Measurements from ENCODE around the gene ZC2HC1B.

The ZC2HC1B gene

DNA sequence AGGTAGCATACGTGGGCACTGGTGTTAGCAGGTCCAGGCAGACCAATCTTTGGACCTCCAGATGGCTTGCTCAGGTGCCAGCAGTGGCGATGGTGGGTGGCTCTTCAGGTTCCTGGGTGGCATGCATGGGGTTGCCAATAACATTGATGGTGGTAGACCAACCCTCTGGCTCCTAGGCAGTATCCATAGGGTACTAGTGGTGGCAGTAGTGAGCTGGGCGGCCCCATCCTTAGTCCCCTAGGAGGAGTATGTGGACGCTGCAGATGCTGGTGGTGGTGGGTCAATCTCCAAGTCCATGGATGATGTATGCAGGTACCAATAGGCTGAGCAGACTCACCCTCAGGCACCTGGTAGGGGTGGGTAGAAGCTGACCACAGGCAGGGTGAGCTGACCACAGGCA, 70.6 kb downstream of the ZC2HC1B start:
- no peak for DNase-seq (ENCODE audit: low spot score)

DNA sequence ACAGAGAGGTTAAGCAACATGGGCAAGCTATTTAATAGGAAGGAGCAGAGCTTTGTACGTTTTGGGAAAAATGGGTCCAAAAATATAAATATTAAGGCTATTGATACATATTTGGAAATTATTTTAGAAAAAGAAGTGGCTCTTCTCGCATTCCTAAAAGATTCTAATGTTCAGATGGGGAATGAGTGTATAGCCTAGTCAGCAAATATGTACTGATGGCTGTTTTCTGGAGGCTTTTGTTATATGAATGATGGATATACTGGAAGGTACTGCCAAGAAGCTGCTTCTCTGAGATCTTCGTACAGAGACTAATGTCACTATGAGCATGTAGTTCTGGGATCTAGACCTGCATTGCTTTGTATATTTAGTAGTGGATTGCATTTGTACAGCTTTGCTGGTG, 72.1 kb downstream of the ZC2HC1B start:
- DNase-seq (ENCODE audit: low spot score) = no peak

DNA sequence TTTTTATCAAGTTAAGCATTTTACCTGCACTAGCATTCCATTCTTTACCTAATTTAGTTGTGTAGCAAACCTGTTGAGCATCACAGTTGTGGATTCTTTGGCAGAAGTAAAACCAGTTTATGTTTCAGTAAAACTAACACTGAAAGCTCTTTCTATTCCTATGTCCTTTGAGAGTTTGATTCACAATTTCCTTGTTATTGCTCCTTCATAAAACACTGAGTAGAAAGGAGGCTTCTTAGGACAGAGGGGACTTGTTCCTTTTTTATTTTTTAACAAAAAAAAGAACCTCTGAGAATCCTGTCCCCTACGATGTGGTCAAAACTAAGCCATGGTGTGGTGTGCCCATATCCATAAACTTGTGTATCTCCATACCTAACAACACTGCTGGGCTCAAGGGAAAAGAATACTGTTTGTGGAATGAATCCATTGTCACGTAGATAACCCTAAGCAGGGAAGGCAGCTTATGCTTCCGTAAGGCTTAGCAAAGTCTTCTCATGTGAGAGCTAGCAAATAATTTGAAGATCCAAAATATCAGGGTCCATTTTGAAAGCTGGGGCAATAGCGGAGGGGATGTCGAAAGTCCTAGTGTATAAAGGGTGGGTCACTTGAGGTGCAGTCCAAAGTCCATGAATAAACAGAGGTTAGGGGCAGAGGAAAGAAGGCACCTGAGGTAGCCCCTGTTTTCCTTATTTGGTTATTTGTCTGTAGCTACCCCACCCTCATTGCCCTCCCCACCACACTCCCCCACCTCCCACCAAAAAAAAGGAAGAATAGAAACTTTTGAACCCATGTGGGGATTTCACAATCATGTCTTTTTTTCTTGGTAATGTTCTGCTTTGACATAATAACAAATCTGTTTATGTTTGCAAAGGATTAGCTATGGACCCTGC, 72.7 kb downstream of the ZC2HC1B start:
- DNase-seq (ENCODE audit: low spot score) = no peak

DNA sequence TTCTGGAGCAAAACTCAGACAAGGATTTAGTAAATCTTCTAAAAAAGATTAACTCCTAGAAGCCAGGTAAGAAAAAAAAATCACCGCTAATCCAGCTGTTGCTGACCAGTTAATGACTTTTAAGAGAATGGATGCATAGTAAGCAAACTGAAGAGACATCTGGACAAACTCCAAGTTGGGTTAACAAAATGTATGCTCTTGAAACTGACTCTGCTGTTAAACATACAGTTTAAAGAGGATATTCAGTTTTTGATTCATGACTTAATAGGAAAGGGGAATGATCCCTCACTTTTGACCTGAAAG, 73.3 kb downstream of the ZC2HC1B start:
- DNase-seq (ENCODE audit: low spot score) = no peak

DNA sequence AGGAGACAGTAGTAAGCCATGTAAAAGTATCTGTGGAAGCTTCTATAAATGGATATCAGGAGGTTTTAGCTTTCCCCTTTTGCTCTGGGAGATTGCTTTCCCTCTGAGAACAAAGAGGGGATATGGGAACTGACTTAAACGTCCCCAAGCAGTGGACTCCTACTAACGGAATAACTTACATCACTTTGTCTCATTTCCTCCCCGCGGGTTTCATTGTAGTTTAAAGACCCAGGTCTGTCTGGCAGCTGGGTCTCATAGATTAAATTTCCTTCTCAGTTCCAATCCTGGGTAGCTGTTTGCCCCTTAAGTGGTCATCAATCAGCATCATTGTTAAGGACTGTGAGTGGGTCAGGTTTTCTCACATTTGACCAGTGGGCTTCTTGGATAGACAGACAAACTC, 75.1 kb downstream of the ZC2HC1B start:
- no peak for DNase-seq (ENCODE audit: low spot score)

DNA sequence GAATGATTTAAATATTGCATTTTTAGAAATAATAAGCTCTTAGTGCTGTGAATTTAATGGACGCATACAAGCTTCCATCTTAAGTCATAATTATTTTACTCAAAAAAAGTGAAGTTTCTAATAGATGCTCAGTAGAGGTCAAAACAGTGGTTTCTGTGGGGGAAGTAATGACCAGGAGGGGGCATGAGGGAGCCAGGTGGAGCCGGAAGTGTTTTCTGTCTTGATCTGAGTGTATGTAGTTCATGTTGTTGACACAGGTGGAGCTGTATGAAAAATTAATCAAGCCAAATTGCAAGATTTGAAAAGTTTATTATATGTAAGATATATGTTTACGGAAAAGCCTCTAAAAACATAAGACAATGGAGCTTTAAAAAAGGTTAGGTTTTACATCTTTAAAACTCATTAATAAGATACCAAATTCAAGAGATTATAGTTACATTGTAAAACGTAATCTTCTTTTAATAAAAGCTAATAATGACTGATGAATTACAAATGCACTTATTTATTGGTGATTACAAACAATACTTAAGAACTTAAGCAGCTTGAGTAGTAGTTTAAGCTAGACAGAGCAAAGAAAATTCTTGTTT, 75.8 kb downstream of the ZC2HC1B start:
- no peak for DNase-seq (ENCODE audit: low spot score)

DNA sequence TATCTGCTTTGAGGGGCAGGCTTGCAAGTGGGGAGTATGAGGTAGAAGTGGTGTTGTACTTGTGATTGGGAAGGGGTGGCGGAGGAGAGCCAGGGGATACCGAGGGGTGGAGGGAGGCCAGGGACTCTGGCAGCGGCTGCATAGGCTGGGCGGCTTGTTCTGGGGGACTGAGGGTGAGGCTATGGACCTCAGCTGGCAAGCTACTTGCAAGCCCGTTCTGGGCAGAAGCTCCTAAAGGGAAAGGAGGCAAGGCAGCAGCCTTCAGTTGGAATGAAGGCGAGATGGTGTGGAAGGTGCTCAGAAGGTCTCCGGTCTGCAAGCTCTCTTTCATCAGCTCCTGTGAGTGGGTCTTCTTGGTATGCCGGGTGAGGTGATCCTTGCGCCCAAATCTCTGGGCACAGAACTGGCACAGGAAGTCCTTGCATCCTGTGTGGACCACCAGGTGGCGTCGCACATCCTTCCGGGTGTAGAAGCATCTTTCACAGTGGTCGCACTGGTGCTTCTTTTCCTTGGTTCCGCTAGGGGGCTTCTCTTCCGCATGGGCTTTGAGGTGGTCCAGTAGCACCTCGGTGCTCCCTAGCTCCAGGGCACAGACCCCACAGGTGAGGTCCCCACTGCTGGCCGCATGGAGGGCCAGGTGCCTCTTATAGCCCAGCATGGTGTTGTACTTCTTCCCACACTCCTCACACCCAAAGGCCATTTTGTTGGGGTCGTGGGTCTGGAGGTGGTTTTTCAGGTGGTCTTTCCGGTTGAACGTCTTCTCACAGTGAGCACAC, 77.8 kb downstream of the ZC2HC1B start:
- DNase-seq (ENCODE audit: low spot score) = peak; percentile 32

DNA sequence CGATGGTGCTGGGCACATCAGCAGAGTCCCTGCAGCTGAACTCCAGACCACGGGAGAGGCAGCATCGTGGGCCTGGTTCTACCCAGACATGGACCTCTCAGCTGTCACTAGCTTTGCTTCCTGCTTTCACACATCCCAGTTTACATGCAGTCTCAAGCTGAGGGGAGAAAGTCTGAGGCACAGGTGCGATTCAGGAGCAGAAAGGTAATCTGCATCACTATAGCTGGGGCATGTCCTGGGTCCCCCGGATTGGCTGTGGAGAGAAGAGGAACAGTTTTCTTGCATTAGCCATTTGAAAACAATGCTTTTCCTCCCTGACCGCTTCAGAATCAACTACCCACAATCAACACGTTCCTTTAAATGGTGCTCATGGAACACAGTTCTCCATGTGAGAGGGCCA, 83.9 kb downstream of the ZC2HC1B start:
- no peak for DNase-seq (ENCODE audit: low spot score)

DNA sequence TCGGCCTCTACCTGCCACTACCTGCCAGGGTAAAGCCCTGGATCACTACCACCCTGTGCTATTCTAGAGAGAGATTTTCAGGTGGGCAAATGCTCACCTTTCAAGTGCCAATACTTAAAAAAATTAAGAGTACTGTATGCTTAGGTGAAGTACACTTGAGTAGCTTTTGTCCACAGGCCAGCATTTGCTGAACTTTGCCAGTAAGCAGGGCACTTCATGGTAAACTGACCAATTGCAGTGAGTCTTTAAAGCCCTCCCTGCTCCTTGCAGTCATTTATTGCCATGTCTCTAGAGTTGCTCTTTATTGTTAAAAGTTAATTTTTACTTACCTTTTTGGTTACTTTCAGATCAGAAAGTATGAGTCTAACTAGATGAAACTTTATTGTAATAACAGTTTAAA, 85.3 kb downstream of the ZC2HC1B start:
- DNase-seq (ENCODE audit: low spot score) = no peak

DNA sequence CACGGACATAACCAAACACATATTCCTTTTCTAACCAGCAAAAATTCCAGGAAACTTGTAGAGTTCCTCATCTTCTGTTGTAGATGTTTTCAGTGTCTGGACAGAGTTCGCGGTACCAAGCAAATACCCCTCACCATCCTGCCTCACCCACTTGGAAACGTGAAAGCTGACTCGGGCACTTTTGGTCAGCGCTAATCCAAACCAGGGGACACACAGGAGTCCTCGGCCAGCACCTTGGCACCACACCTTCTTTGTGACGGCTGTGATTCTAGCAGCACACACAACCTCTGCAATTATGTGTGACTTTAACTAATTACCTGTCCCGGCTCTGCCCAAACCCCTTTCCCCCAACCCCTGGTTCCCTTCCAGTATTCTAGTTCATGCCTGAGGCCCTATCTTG, 85.7 kb downstream of the ZC2HC1B start:
- no peak for DNase-seq (ENCODE audit: low spot score)

DNA sequence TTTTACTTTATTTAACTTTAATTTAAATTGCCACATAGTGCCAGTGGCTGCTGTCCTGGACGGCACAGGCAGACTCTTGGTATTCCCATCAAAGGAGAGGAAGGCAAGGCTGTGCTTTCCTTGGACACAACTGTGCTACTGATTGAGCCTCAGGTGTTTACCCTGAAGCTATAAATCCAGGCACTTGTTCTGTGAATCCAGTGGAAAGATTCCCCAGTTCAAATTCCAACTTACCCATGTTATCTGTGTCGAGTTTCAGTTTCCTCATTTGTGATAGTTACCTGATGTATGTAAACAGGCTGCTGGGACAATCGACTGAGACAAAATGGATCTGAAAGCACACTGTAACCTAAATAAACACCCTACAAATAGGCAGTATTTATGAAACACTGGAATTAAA, 86.6 kb downstream of the ZC2HC1B start:
- DNase-seq (ENCODE audit: low spot score) = no peak

DNA sequence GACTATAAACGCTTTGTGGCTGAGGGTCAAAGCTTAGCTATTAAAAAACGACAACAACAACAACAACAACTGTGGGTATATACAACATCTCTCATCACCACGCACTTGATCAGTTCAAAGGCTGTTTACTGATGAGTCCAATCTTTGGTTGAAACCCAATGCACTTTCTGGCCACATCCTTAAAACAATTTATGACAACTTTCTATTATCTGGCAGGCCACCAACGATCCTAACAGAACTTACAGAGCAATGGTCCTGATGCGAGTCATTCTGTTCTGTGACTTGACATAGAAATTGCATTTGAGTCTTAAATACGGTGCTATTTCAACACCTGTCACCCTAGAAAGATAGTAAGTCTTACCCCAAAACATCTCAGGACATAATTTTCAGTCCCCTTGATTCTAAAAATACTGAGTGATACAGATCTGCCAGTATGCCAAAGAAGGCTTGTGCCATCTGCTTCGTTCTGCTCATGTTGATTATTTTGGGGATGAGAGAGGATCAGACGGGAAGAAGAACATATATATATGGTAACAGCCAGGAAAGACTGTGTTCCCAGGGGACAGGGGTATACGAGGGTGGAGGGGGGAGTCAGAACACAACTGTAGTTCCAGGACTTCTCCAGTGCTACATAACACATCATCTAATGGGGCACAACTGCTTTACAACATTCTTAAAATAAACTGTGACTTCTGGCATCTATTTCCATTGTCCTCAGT, 87.9 kb downstream of the ZC2HC1B start:
- peak; percentile 54 for DNase-seq (ENCODE audit: low spot score)

DNA sequence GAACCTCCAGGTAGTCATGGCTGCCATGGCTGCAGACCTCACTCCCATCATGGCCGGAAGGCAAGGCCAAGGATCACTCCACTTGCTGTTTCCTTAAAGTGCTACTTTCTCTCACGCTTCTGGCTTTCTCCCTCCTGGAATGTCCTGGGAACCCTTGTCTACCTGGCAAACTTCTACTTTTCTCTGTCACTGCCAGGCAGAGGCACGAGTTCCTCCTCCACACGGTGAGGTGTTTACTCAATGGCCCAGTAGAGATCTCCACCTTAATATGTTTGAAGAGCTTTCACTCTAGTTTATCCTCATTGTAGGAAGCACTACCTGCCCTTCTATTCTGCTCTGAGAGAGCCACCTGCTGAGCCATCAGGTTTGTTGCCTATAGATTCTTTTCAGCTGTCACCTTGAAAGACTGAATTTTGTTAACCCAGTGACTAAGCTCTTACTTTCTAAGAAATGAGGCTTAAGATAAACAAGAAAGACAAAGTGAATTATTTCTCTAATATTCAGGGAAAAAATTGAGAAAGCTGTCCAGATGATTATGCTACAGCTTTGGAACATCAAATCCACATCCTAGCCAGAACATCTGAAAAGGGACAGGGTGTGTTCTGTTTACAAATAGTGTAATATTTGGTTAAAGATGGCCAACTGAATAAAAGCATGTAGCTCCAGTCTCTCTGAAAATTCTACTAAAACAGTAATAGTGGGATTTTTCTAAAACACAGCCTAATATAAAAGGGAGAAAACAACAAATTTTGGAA, 88.8 kb downstream of the ZC2HC1B start:
- DNase-seq (ENCODE audit: low spot score) = no peak

DNA sequence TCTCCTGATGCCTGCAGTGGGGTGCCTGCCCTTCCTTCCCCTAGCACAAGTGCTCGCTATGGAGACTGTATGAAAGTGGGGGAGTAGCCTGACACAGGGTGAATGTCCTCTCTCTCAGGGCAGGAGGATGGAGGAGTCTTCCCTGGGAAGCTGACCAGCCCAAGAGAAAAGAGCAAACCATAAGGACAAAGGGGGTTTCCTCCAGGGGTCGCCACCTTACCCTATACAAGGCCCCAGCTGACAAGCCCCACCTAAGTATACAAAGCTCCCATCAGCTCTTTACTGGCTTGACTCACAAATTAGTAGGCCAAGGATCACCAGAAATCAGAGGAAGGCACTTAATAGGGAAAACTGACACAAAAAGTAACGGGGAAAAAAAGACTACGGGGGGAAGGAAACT, 89.6 kb downstream of the ZC2HC1B start:
- no peak for DNase-seq (ENCODE audit: low spot score)

DNA sequence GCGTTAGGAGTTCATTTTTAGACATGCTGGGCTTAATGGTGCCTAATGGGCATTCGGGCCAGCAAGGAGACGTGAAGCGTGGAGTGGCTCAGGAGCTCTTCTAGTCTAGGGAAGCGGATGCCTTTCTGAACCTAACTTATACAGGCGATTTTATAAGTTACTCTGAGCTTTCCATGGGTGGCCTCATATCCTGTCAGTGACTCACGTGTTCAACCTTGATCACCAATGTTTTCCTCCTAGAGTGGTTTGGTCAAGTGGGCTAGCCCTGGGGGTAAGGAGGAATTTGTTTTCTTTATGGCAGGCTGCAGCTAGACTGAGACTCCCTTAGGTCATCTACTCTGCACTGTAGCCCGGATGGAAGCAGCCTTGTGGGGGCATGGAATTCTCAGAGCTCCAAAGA, 91.7 kb downstream of the ZC2HC1B start:
- DNase-seq (ENCODE audit: low spot score) = no peak

DNA sequence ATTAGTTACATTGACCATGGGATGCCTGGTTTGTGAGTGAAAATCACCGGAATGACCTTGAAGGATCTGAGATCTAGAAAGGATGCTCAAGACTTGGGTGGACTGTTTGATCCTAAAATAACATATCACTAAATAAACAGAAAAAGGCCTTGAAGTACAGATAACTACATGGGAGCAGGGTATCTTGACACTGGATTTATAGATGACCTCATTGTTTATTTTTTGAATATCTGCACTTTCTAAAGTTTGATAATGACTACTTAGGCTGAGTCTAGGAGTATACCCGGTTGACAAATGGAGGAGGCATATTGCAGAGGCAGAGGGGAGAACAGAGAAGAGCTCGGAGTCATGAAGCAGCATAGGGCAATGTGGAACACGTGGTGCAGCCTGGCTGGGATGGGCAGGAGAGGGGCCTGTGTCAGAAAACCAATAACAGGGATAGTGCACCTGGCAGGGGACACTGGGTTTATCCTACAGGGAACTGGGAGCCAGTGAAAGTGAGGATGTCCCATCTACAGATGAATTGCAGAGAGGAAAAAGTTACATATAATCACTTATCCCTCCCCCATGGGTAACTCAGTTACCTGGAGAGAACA, 93.5 kb downstream of the ZC2HC1B start:
- DNase-seq (ENCODE audit: low spot score) = no peak

DNA sequence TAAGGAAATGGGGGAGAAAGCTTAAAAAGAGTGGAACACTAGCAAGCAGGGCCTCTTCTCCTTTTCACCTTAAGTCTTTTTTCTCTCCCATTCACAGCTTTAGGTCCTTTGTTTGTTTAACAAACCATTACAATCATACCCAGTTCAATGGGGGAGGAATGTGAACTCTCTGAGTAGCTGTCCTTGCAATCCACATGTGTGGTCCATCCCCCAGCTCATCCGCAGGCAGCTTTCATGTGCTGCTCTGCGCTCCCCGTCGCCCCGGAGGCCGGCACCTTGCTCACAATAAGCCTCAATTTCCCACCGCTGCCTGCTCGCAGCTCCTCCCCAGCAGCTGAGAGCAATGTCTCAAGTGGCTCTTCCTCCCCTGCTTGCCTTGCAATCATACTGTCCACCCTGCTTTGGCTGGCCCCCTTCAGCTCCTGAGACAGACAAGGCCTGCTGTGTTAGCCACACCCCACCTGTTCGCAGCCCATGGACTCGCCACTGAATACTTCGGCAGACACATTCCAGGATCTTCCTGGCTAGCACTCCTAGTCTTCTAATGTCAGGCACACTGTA, 94.6 kb downstream of the ZC2HC1B start:
- DNase-seq (ENCODE audit: low spot score) = no peak

DNA sequence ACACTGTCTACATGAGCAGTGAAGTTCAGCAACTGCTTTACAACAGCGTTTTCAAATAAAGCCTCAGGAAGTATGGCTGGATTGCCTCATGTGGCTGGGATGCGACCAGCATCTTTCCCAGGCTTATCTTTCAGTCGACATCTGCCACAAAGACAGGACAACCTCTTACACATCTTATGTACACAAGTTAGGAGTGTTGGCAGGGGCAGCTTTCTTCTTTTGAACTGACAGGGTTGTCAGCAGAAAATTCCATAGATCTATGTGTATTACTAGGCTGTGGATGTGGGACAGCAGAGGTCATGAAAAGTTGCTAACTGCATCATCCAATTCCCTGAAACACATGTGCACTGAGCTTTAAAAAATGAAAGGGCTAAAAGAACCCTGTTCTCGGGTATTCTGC, 95.7 kb downstream of the ZC2HC1B start:
- no peak for DNase-seq (ENCODE audit: low spot score)

DNA sequence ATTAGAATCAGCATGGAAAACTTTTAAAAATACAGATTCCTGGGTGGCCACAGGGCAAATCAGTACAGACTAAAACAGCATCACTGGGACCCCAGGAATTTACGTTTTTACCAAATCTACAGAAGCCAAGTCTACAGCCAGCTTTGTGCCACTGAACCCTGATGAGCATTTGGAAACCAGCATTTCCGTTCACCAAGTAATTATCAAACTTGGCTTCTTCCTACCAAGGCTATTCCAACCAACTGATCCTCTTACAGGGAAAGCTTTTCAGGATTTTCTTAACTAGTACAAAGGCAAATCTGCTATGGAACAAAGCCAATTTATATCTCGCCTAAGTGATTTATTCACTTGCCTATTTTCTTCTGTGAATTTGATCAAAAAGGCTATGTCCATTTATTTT, 96.8 kb downstream of the ZC2HC1B start:
- no peak for DNase-seq (ENCODE audit: low spot score)

DNA sequence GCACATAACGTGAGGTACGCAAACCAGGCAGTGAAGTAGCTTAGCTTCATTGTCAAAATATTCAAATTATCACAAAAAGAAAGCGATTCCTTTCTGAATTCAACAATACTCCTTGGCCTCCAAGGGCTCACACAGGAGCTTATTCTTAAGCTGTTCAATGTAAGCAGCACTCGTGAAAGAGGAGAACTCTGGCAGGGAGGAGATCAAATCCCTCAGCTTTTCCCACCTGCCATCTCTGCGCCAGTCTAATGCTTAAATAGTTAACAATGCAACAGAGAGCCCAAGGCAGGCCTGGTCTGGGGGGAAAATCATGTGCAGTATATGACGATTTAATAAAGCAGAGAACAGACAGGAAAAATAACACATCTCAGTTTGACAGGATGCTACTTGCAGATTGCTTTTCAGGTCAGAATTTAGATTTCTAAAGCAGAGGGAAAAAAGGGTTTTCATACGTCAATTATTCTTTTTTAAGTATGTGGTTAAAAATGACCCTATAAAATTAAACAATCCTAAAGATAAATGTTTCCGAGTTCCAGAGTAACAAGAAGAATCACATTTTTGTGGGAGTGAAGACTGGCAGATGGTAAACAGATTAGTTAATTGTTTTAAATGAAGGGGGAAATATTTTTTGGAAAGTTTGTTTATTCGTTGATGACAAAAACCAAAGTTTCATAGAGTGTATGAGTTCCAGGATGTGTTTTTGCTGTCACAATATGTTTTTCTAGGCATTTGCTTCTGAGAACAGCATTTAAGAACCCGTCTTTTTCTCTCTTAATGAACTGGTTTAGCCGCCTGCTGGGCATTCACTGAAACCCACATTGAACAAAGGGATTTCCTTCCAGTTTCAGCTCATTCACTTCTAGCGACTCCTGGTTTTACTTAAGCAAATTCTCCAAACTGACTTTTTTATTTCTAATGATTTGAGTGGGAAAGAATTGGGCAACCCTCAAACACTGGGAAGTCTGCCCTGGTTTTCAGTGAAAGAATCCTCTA, 97.9 kb downstream of the ZC2HC1B start:
- DNase-seq (ENCODE audit: low spot score) = peak; percentile 24

Data from Ammon's horn (tissue), 1 donor.